ENCODE data around the gene PPP1R1C.

PPP1R1C gene

GRCh38 chr2:182166406-182166805, 180.8 kb downstream of the PPP1R1C start:
- no peaks in the 10 kb centered on the region for H3K9me3 ChIP-seq (ENCODE audit: insufficient read depth, low read length)
- no peak overlapping the region for H3K4me2 ChIP-seq (ENCODE audit: low read depth, low read length, poor library complexity, severe bottlenecking)
- H3K27me3 ChIP-seq (ENCODE audit: low read length): no peaks in the 10 kb centered on the region
- H4K20me1 ChIP-seq (ENCODE audit: low read depth, low read length): no peaks in the 10 kb centered on the region
- no peaks in the 10 kb centered on the region for H3K9me2 ChIP-seq (replicated peaks; ENCODE audit: insufficient read depth, low read length)
- no peaks in the 10 kb centered on the region for H3K36me3 ChIP-seq (ENCODE audit: low read length)
- no peaks in the 10 kb centered on the region for H3F3A ChIP-seq (ENCODE audit: insufficient read depth)
- no peak overlapping the region for H3K4me3 ChIP-seq (ENCODE audit: insufficient read depth, low read length, poor library complexity, severe bottlenecking)
- no peak for TF ChIP-seq CTCF (IDR thresholded peaks at IDR 0.05; ENCODE audit: insufficient read depth, low read length, poor library complexity, severe bottlenecking)
- TF ChIP-seq EZH2phosphoT487 (conservative IDR thresholded peaks at IDR 0.05; ENCODE audit: low read length): no peak
- no peak overlapping the region for H2AFZ ChIP-seq (ENCODE audit: low read depth, low read length, severe bottlenecking)
- no peak overlapping the region for H3K27ac ChIP-seq (ENCODE audit: low read depth, low read length)
- H3K79me2 ChIP-seq (ENCODE audit: insufficient read depth, low read length): no peaks in the 10 kb centered on the region
- no peak overlapping the region for H3K9ac ChIP-seq (ENCODE audit: low read length)

- Histone ChIP-seq H3K9me3 (ENCODE audit: insufficient read depth, low read length) (no peaks in the 10 kb centered on the region), H3K4me2 (ENCODE audit: low read depth, low read length, poor library complexity, severe bottlenecking) (no peak overlapping the region), H3K9me2 (replicated peaks; ENCODE audit: insufficient read depth, low read length) (no peaks in the 10 kb centered on the region), H3K79me2 (ENCODE audit: insufficient read depth, low read length) (no peaks in the 10 kb centered on the region), H3K27ac (ENCODE audit: low read depth, low read length) (no peak overlapping the region), H3K4me3 (ENCODE audit: insufficient read depth, low read length, poor library complexity, severe bottlenecking) (no peak overlapping the region), H4K20me1 (ENCODE audit: low read depth, low read length) (no peaks in the 10 kb centered on the region), H3K36me3 (ENCODE audit: low read length) (no peaks in the 10 kb centered on the region), H2AFZ (ENCODE audit: low read depth, low read length, severe bottlenecking) (no peak overlapping the region), H3F3A (ENCODE audit: insufficient read depth) (no peaks in the 10 kb centered on the region), H3K9ac (ENCODE audit: low read length) (no peak overlapping the region), H3K27me3 (ENCODE audit: low read length) (no peaks in the 10 kb centered on the region)
- no peak for TF ChIP-seq EZH2phosphoT487 (conservative IDR thresholded peaks at IDR 0.05; ENCODE audit: low read length)
- TF ChIP-seq CTCF (IDR thresholded peaks at IDR 0.05; ENCODE audit: insufficient read depth, low read length, poor library complexity, severe bottlenecking): no peak
Observed at GRCh38 chr2:182166841-182167240, 181.2 kb downstream of the PPP1R1C start.
